ENCODE measurements around the gene GNAS-AS1.

DNA sequence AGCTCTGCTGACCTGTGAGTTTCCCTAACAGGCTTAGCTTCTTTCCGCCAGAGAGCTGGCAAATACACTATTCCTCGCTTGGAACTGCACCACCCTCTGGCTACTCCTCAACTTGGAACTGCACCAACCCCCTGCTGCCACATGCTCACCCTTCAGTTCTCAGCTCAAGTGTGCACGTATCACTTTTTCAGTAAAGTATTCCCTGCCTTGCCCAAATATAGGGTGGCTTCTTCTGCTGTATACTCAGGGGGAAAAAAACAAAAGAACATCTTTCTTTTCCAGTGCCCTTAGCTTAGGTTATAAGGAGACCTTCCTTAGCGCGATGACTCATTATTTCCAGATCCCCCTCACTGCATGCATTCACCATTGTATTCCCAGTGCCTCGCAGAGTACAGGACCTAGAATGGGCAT, 21.2 kb downstream of the GNAS-AS1 start:
- TF ChIP-seq, protein P1, sequence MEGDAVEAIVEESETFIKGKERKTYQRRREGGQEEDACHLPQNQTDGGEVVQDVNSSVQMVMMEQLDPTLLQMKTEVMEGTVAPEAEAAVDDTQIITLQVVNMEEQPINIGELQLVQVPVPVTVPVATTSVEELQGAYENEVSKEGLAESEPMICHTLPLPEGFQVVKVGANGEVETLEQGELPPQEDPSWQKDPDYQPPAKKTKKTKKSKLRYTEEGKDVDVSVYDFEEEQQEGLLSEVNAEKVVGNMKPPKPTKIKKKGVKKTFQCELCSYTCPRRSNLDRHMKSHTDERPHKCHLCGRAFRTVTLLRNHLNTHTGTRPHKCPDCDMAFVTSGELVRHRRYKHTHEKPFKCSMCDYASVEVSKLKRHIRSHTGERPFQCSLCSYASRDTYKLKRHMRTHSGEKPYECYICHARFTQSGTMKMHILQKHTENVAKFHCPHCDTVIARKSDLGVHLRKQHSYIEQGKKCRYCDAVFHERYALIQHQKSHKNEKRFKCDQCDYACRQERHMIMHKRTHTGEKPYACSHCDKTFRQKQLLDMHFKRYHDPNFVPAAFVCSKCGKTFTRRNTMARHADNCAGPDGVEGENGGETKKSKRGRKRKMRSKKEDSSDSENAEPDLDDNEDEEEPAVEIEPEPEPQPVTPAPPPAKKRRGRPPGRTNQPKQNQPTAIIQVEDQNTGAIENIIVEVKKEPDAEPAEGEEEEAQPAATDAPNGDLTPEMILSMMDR (IDR thresholded peaks at IDR 0.05): no peak
- no peak for TF ChIP-seq EZH2 (IDR thresholded peaks at IDR 0.05; ENCODE audit: borderline replicate concordance, insufficient read depth, low read depth, low read length, poor library complexity, severe bottlenecking)

All from B cell (primary cell).